ENCODE results near the gene TRAF2. TPM values are rescaled to one million over a fixed set of nuclear protein-coding genes. Genes with fewer than 3 reads are reported as not detected.
"Not testable (repeated sequence)": the region's sequence is repeated elsewhere in the genome, so short reads cannot be mapped to it uniquely, and the experiment has no call there.

TRAF2 gene
- total and polyA plus RNA-seq, 2 of the 4 experiments (the other 2 are of a cell fraction): 6.6 to 12.0 TPM

GRCh38 chr9:136882947-136883283 is 3.4 kb upstream of the TRAF2 start:
- H2BK5ac ChIP-seq (ENCODE audit: low read depth, low read length, poor library complexity, severe bottlenecking); H3K4me2 ChIP-seq (ENCODE audit: low read depth, low read length); H2BK20ac ChIP-seq (ENCODE audit: low read depth, low read length); H3K23ac ChIP-seq (ENCODE audit: low read depth, low read length); BruUV-seq (replicated peaks); POLR2A ChIA-PET (ENCODE audit: unreplicated experiment); H3K18ac ChIP-seq (ENCODE audit: low read depth, low read length); H2BK15ac ChIP-seq (ENCODE audit: low read depth, low read length); ATAC-seq (ENCODE audit: low read depth); H3K9ac ChIP-seq (ENCODE audit: low read depth, low read length); dilution Hi-C loops (cut with HindIII; ENCODE audit: low sequenced_read_pairs, unreplicated experiment); intact Hi-C loops (cut with micrococcal nuclease); H3K14ac ChIP-seq (replicated peaks; ENCODE audit: low read depth, low read length); H3K36me3 ChIP-seq (ENCODE audit: control insufficient read depth, insufficient read depth, low read length); H4K20me1 ChIP-seq (ENCODE audit: insufficient read depth, low read length); H3K56ac ChIP-seq (ENCODE audit: extremely low read depth, insufficient read depth, low read length); H2AFZ ChIP-seq (replicated peaks; ENCODE audit: low read length, poor library complexity); H3K27ac ChIP-seq (ENCODE audit: insufficient read depth, low read length); DNase-seq; H2BK120ac ChIP-seq (ENCODE audit: low read depth, low read length); H4K91ac ChIP-seq (ENCODE audit: insufficient read depth, low read depth, low read length); H3K4me3 ChIP-seq (ENCODE audit: insufficient read depth, low read depth, low read length); H3K9me3 ChIP-seq (ENCODE audit: control insufficient read depth, insufficient read depth, low read length); in situ Hi-C loops (cut with MboI; ENCODE audit: low sequenced_read_pairs); CTCF ChIA-PET; H4K5ac ChIP-seq (ENCODE audit: low read depth, low read length); H3K9me1 ChIP-seq (ENCODE audit: insufficient read depth, low read length); H3K27me3 ChIP-seq (ENCODE audit: control insufficient read depth, insufficient read depth, low read length): not testable (repeated sequence)
- Histone ChIP-seq H2AK9ac (replicated peaks; ENCODE audit: low read depth, low read length, poor library complexity) (peak overlapping the region; percentile 90), H2AK5ac (ENCODE audit: low read depth, low read length) (peak overlapping the region; percentile 23; the same call in 1 of the 2 replicates), H3K4me1 (ENCODE audit: control insufficient read depth, insufficient read depth, low read length) (peaks cover 13% of the 10 kb centered on the region), H3K4ac (ENCODE audit: low read depth, low read length) (peak overlapping the region; percentile 16; the same call in 1 of the 2 replicates), H3K79me1 (ENCODE audit: low read depth in 1 of 2, low read length in 2 of 2) (peaks cover 3 to 10% of the 10 kb centered on the region in 2 experiments; a peak in 3 of 4 replicates), H4K8ac (ENCODE audit: low read depth in 2 of 2, low read length in 2 of 2) (peak overlapping the region in 1 of 2 experiments; percentile 19; a peak in 1 of 4 replicates)
- WGBS, 2 experiments (ENCODE audit: extremely low coverage in 2 of 2, insufficient read length in 1 of 2): no CpG with 5 or more reads among the region's 9 CpGs

GRCh38 chr9:136883670-136884069 is 2.6 kb upstream of the TRAF2 start:
- DNase-seq; H2BK20ac ChIP-seq (ENCODE audit: low read depth, low read length); H3K9ac ChIP-seq (ENCODE audit: low read depth, low read length); H2BK5ac ChIP-seq (ENCODE audit: low read depth, low read length, poor library complexity, severe bottlenecking); H2BK120ac ChIP-seq (ENCODE audit: low read depth, low read length); BruUV-seq (replicated peaks); in situ Hi-C loops (cut with MboI; ENCODE audit: low sequenced_read_pairs); intact Hi-C loops (cut with micrococcal nuclease); H4K91ac ChIP-seq (ENCODE audit: insufficient read depth, low read depth, low read length); H3K18ac ChIP-seq (ENCODE audit: low read depth, low read length); dilution Hi-C loops (cut with HindIII; ENCODE audit: low sequenced_read_pairs, unreplicated experiment); H2BK15ac ChIP-seq (ENCODE audit: low read depth, low read length); H3K27me3 ChIP-seq (ENCODE audit: control insufficient read depth, insufficient read depth, low read length); H3K9me1 ChIP-seq (ENCODE audit: insufficient read depth, low read length); H2AK5ac ChIP-seq (ENCODE audit: low read depth, low read length); H3K36me3 ChIP-seq (ENCODE audit: control insufficient read depth, insufficient read depth, low read length); H3K9me3 ChIP-seq (ENCODE audit: control insufficient read depth, insufficient read depth, low read length); H3K56ac ChIP-seq (ENCODE audit: extremely low read depth, insufficient read depth, low read length); H4K20me1 ChIP-seq (ENCODE audit: insufficient read depth, low read length); H3K27ac ChIP-seq (ENCODE audit: insufficient read depth, low read length); H3K4ac ChIP-seq (ENCODE audit: low read depth, low read length); CTCF ChIA-PET; H3K14ac ChIP-seq (replicated peaks; ENCODE audit: low read depth, low read length); H4K8ac ChIP-seq (ENCODE audit: low read depth in 2 of 2, low read length in 2 of 2); H4K5ac ChIP-seq (ENCODE audit: low read depth, low read length); H2AK9ac ChIP-seq (replicated peaks; ENCODE audit: low read depth, low read length, poor library complexity); H3K23ac ChIP-seq (ENCODE audit: low read depth, low read length); H3K4me2 ChIP-seq (ENCODE audit: low read depth, low read length); POLR2A ChIA-PET (ENCODE audit: unreplicated experiment); ATAC-seq (ENCODE audit: low read depth); H3K4me3 ChIP-seq (ENCODE audit: insufficient read depth, low read depth, low read length); H2AFZ ChIP-seq (replicated peaks; ENCODE audit: low read length, poor library complexity): not testable (repeated sequence)
- Histone ChIP-seq H3K4me1 (ENCODE audit: control insufficient read depth, insufficient read depth, low read length) (peaks cover 13% of the 10 kb centered on the region), H3K79me1 (ENCODE audit: low read depth in 1 of 2, low read length in 2 of 2) (peaks cover 3 to 17% of the 10 kb centered on the region in 2 experiments; a peak in 3 of 4 replicates)
- 87% methylated on average over 3 of the region's 10 CpGs; no CpG with 5 or more reads in 1 of the 2 experiments for WGBS, 2 experiments (ENCODE audit: extremely low coverage in 2 of 2, insufficient read length in 1 of 2)
